HepG2 (cell line): ENCODE results near the gene CD33.

Source experiments
- HNRNPH1 ChIP-seq: fragments of 200-400 bp; formaldehyde crosslinking; optimal IDR thresholded peaks from 2 replicates; pipeline ENCODE3; 2017; ENCODE audit warnings: mild to moderate bottlenecking, low read depth, low read length
- JUN ChIP-seq: sonication (generic); formaldehyde crosslinking; IDR thresholded peaks from 2 replicates; pipeline ENCODE4 v1.4.0; 2020; ENCODE audit warnings: mild to moderate bottlenecking, missing genetic modification reagents
- MAFG ChIP-seq: sonication (generic); formaldehyde crosslinking; IDR thresholded peaks from 2 replicates; pipeline ENCODE4 v1.5.1; 2020; ENCODE audit warnings: mild to moderate bottlenecking, missing genetic modification reagents
- MEF2D ChIP-seq: sonication (generic); formaldehyde crosslinking; IDR thresholded peaks from 2 replicates; pipeline ENCODE4 v1.5.1; 2020; ENCODE audit warnings: mild to moderate bottlenecking, missing genetic modification reagents
- MXI1 ChIP-seq: IDR thresholded peaks from 3 replicates; pipeline ENCODE4 v1.6.1; 2012; ENCODE audit warnings: low read depth, low read length, inconsistent platforms, borderline replicate concordance
- NFE2L1 ChIP-seq: sonication (generic); formaldehyde crosslinking; IDR thresholded peaks from 2 replicates; pipeline ENCODE4 v1.4.0; 2020; ENCODE audit warnings: missing genetic modification reagents, mild to moderate bottlenecking, borderline replicate concordance
- POLR2G ChIP-seq: fragments of 200-400 bp; formaldehyde crosslinking; IDR thresholded peaks from 2 replicates; pipeline ENCODE4 v1.6.1; 2018; ENCODE audit warnings: mild to moderate bottlenecking, low read depth, low read length, moderate library complexity
- SCMH1 ChIP-seq: sonication (generic); formaldehyde crosslinking; IDR thresholded peaks from 2 replicates; pipeline ENCODE4 v1.9.0; 2021; ENCODE audit warnings: missing genetic modification reagents, mild to moderate bottlenecking, borderline replicate concordance
- TBL1XR1 ChIP-seq: fragments of 150-350 bp; IDR thresholded peaks from 2 replicates; pipeline ENCODE4 v1.6.1; 2014; ENCODE audit warnings: borderline replicate concordance, low read length; ENCODE audit not compliant: partially characterized antibody
- ZBTB33 ChIP-seq: sonication (generic); formaldehyde crosslinking; IDR thresholded peaks from 2 replicates; pipeline ENCODE4 v1.4.0; 2020; ENCODE audit warnings: missing genetic modification reagents
- ZFP90 ChIP-seq: sonication (generic); formaldehyde crosslinking; IDR thresholded peaks from 2 replicates; pipeline ENCODE4 v1.8.0; 2022; ENCODE audit warnings: missing genetic modification reagents, mild to moderate bottlenecking, inconsistent platforms, borderline replicate concordance
- ZNF207 ChIP-seq: fragments of 450-650 bp; IDR thresholded peaks from 2 replicates; pipeline ENCODE4 v1.6.1; 2016; ENCODE audit warnings: antibody characterized with exemption, borderline replicate concordance
- ZNF510 ChIP-seq: sonication (generic); formaldehyde crosslinking; IDR thresholded peaks from 2 replicates; pipeline ENCODE4 v1.4.0; 2020; ENCODE audit warnings: low read depth, mild to moderate bottlenecking, missing genetic modification reagents

GRCh38 chr19:51227966-51228365 lies 3.1 kb downstream of the CD33 start:
- no peak for TF ChIP-seq MAFG
- no peak for TF ChIP-seq JUN (CRISPR knock-in tag)
- no peak for TF ChIP-seq ZNF207
- TF ChIP-seq ZBTB33 (CRISPR knock-in tag), result no peak
- no peak for TF ChIP-seq MEF2D
- no peak for TF ChIP-seq POLR2G
- no peak for TF ChIP-seq TBL1XR1
- no peak for TF ChIP-seq ZFP90 (CRISPR knock-in tag)
- no peak for TF ChIP-seq NFE2L1 (CRISPR knock-in tag)
- no peak for TF ChIP-seq MXI1
- no peak for TF ChIP-seq SCMH1 (CRISPR knock-in tag)
- TF ChIP-seq ZNF510 (CRISPR knock-in tag), result no peak
- TF ChIP-seq HNRNPH1, result no peak
